NCI-H82 treated with DMSO at 0.1 percent for 48 hours (cell line): Measurements from ENCODE around the gene KRT17.
A peak's percentile ranks its signal among the peaks of the same experiment; 100 is the strongest.
"Not testable (repeated sequence)": the region's sequence is repeated elsewhere in the genome, so short reads cannot be mapped to it uniquely, and the experiment has no call there.

Source experiments
- DNase-seq: peaks from one replicate; lab custom pipeline; 2025; ENCODE audit not compliant: unreplicated experiment; lab: John Stamatoyannopoulos, UW

Gene KRT17

DNA sequence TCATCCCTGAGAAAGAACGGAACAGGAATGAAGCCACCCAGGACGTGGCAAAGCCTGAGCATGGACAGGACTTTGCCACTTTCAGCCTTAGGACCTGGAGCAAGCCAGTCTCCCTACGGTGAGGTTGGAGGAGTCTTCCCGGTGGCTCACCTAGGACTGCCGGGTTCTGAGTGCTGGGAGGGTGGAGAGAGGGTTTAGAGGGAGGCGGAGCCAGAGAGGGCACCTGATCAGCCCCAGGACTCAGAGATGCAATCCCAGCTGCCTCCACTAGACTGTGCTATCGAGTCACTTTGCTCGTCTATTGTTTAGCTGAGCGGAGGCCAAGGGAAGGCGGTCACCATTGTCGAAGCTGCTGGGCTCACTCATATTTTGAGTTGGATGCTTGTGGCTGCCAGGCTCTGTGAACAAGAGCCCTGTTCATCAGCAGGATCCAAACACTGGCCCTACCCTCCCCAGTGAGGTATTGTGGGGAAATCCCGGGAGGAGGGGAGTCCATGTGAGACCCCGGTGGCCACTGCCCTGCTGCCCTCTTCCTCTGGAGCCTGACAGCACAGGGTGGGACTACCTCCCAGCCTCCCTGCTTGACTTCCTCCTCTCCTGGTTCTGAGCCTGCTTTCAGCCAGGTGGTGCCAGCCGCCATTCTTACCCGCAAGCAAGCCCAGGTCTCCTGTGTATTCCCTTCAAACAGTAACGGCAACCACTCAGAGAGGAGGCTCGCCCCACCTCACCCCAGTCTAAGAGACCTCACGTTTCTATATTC is 44.7 kb downstream of the KRT17 start:
- DNase-seq = peak; percentile 53

DNA sequence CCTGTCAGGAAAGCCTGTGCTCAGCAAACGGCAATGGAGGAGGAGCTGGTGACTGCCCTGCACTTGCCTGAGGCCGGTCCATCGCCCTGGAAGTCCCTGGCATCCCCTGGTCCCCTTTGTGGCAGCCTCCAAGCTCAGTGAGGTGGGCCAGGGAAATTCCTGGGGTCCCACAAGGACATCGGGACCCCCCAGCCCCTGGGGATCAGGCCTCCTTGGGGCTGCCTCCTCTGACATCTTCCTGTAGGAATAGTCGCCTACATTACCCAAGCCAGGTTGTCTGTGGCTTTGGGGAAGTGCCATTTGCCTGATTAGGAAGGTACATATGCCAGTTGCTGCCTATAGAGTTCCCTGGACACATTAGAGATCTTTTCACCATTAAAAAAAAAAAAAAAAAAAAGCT is 45.4 kb downstream of the KRT17 start:
- DNase-seq = no peak

DNA sequence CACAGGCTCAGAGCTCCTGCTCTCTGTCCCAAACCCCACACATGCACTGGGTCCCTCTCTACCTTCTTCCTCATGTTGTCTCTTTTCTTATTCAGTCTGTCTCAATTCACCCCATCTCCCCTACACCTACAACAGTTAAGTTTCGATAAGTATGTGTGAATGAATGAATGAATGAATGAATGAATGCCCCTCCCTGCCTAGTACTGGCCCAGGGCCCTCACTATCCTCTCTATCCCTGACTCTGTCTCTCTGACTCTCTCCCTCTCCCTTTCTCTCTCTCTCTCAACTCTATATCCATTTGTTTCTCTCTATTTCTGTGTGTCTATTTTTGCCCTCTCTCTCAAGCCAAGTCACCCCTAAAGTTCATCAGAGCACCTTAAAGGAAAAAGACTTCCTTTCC is 45.8 kb downstream of the KRT17 start:
- DNase-seq = no peak

DNA sequence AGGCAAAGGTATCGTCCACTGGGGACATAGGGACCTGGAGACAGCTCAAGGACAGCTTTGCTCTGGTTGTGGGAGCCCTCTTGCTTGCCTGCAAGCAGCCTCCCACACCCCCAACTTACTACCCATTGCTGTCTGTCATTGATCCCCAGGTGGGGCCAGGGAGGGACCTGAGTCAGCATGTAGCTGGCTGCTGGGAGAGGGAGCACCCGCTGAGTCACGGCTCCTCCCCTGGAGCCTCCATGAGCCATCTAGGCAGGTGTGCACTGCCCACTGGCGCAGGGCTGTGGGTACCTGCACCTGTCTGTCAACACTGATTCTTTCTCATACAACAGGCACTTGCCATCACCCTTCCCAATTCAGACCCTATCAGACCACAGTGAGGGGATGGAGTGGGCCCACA is 47.6 kb downstream of the KRT17 start:
- not testable (repeated sequence) for DNase-seq

DNA sequence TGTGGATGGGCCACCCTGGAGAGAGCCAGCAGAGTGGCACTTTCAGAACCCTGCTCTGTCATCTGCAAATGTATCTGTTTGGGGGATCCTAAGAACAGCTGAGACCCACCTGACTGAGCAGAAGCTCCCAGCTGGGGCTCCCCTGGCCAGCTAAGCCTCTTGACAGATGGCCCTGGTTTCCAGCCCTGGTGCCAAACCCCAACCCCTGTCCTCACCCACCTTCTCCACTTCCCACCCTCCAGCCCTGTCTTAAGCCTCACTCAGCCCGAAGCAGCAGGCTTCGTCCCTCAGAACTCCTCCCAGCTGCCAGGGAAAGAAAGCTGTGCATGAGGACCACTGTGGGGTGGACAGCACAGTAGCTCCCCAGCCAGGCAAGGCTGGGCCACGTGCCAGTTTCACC is 49.0 kb downstream of the KRT17 start:
- no peak for DNase-seq

DNA sequence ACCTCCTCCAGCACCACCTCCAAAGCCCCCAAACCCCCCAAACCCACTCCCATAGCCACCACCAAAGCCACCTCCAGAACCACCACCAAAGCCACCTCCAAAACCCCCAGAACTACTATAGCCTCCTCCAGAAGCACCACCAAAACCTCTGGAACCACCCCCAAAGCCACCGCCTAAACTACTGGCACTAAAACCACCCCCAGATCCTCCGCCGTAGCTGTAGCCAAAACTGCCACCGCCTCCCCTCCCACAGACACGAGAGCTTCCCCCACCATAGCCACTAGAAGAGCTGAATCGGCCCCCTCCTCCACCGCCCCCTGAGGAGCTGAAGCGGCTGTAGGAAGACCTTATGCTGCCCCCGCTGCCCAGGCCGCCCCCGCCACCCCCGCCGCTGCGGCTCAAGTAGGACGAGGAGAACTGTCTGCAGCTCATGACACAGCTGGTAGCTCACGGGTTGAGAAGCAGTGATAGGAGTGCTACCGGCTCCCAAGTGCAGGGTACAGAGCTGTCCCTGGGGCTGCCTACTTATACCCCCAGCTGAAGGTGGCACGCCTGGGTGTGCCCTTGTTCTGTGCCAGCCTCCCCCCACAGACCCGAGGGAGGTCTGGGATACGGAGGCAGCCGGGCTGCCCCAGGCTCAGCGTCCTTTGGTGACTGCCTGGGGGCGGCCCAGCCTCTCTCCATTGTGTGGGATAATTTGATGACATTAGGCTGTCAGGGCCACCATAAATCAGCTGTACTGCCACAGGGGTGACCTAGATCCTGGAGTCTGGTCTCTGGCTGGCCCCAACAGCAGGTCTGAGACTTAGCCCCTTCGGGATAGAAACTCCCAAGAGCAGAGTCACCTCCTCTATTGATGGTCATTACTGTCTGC is 52.6 kb downstream of the KRT17 start, which contains the start of gene KRT9:
KRT9 (minus strand) TSS at position 499 of the 874 bp plus-strand sequence; CDS start at position 432, 67 bp downstream.
- no peak for DNase-seq
